Left cardiac atrium (tissue), 4 donors: ENCODE data around the gene DOCK10. TPM values are rescaled to one million over a fixed set of nuclear protein-coding genes. Genes with fewer than 3 reads are reported as not detected.

ENCODE experiments used
- ATAC-seq, 2 donors: fragments of 200-7000 bp; cut with Tn5 transposase; one replicate each; pipeline ENCODE4 v1.9.1; 2020; ENCODE audit warnings: mild to moderate bottlenecking in 2 of 2, moderate library complexity in 2 of 2
- DNase-seq: peaks from one replicate; pipeline ENCODE4 v3.0.0-alpha.2; 2020
- intact Hi-C, 2 donors: fragments of 100-400 bp; cut with DNase I; formaldehyde crosslinking; loops; one replicate each; pipeline versions ENCODE4 v1.14.1 to v1.15.1; 2022 to 2023
- total RNA-seq, 2 donors: library from RNA; stranded (reverse); fragmentation: NEBNext Ultra II Directional; extraction: Animal tissue kit (Norgen Biotek cat#: 25700); gene quantifications; one replicate each; pipeline ENCODE4 v1.2.1, GENCODE V29; 2021
- donor health status: DM: no; HTN: yes; CAD: no.
- donor health status: DM: no; HTN: yes; CAD: no; lungs with severe emphysema.
- donor health status: DM: yes; HTN: yes; CAD: no.
- donor health status: Dilated cardiomyopathy.

The DOCK10 gene
- total RNA-seq, 2 donors from 2014 or later = 4.2 to 5.0 TPM

- DNase-seq (no peak), ATAC-seq (no peak)
- intact Hi-C loops = no loop called here
These were observed 137.9 kb downstream of the DOCK10 start for GRCh38 chr2:224904381-224904780.

- ATAC-seq (no peak), DNase-seq (no peak)
- intact Hi-C loops = no loop called here
These were observed 138.6 kb downstream of the DOCK10 start for GRCh38 chr2:224903621-224904020.

GRCh38 chr2:224901121-224901676 lies 141.1 kb downstream of the DOCK10 start:
- ATAC-seq (no peak), DNase-seq (no peak)
- intact Hi-C loops = no loop called here

- no peak for DNase-seq
- intact Hi-C loops = no loop called here
- no peak for ATAC-seq
These were observed 146.9 kb downstream of the DOCK10 start for GRCh38 chr2:224895377-224895776.

- ATAC-seq (peak in 1 of 2 donors; percentile 22), DNase-seq (no peak)
- intact Hi-C loops = no loop called here
These were observed 147.9 kb downstream of the DOCK10 start for GRCh38 chr2:224894356-224894755.

GRCh38 chr2:224893848-224894247 lies 148.4 kb downstream of the DOCK10 start:
- DNase-seq (no peak), ATAC-seq (no peak)
- intact Hi-C loops = no loop called here

- peak in 1 of 2 donors; percentile 31 for ATAC-seq
- DNase-seq = no peak
- intact Hi-C loops = no loop called here
These were observed 149.6 kb downstream of the DOCK10 start for GRCh38 chr2:224892574-224893204.

- ATAC-seq = no peak
- intact Hi-C loops = no loop called here
These were observed 151.9 kb downstream of the DOCK10 start for GRCh38 chr2:224890372-224890771.

GRCh38 chr2:224887141-224887540 lies 155.1 kb downstream of the DOCK10 start:
- ATAC-seq (no peak), DNase-seq (no peak)
- intact Hi-C loops = no loop called here

More at GRCh38 chr2:224890372-224890771, 151.9 kb downstream of the DOCK10 start:
- no peak for DNase-seq

GRCh38 chr2:224885836-224886547 lies 156.3 kb downstream of the DOCK10 start:
- ATAC-seq = no peak
- intact Hi-C loops = no loop called here
- DNase-seq = no peak

- ATAC-seq (no peak), DNase-seq (no peak)
- intact Hi-C loops = no loop called here
These were observed 157.0 kb downstream of the DOCK10 start for GRCh38 chr2:224885291-224885690.

- intact Hi-C loops = no loop called here
- DNase-seq (no peak), ATAC-seq (peak in 1 of 2 donors; percentile 27)
These were observed 158.1 kb downstream of the DOCK10 start for GRCh38 chr2:224884188-224884587.

- intact Hi-C loops = no loop called here
- DNase-seq (no peak), ATAC-seq (no peak)
These were observed 158.6 kb downstream of the DOCK10 start for GRCh38 chr2:224883700-224884099.

GRCh38 chr2:224883172-224883516 lies 159.1 kb downstream of the DOCK10 start:
- intact Hi-C loops = no loop called here
- ATAC-seq (no peak), DNase-seq (no peak)

GRCh38 chr2:224882291-224883171 lies 159.7 kb downstream of the DOCK10 start:
- DNase-seq (no peak), ATAC-seq (peak in 1 of 2 donors; percentile 56)
- intact Hi-C loops = no loop called here

- ATAC-seq (no peak), DNase-seq (no peak)
- intact Hi-C loops = no loop called here
These were observed 160.4 kb downstream of the DOCK10 start for GRCh38 chr2:224881846-224882245.

- ATAC-seq = no peak
These were observed 165.7 kb downstream of the DOCK10 start for GRCh38 chr2:224876522-224876921.

GRCh38 chr2:224875841-224876240 lies 166.4 kb downstream of the DOCK10 start:
- no peak for ATAC-seq
- intact Hi-C loops = no loop called here
- no peak for DNase-seq

More at GRCh38 chr2:224876522-224876921, 165.7 kb downstream of the DOCK10 start:
- intact Hi-C loops = no loop called here
- DNase-seq = no peak

- intact Hi-C loops = no loop called here
- ATAC-seq = no peak
These were observed 167.1 kb downstream of the DOCK10 start for GRCh38 chr2:224875153-224875552.

GRCh38 chr2:224871813-224872212 lies 170.5 kb downstream of the DOCK10 start:
- intact Hi-C loops = no loop called here
- ATAC-seq = no peak
- DNase-seq = no peak

More at GRCh38 chr2:224875153-224875552, 167.1 kb downstream of the DOCK10 start:
- no peak for DNase-seq
